ENCODE data around the gene ACAP1. TPM values are rescaled to one million over a fixed set of nuclear protein-coding genes. Genes with fewer than 3 reads are reported as not detected.

Gene ACAP1
- total RNA-seq, 1 donor from 2014 or later = 2.1 TPM

- Histone ChIP-seq H3K27me3 (ENCODE audit: control insufficient read depth in 3 of 3, insufficient read depth in 3 of 3, low read length in 3 of 3) (peaks cover 10 to 43% (median 29%) of the 10 kb centered on the region in 3 donors), H3K36me3 (ENCODE audit: control insufficient read depth in 3 of 3, insufficient read depth in 3 of 3, low read length in 3 of 3) (no peaks in the 10 kb centered on the region), H3K4me3 (ENCODE audit: low read length in 3 of 3) (no peak overlapping the region), H3K27ac (ENCODE audit: low read depth, low read length) (no peak overlapping the region), H3K9ac (ENCODE audit: low read depth in 1 of 3, low read length in 3 of 3) (no peak overlapping the region), H3K4me1 (ENCODE audit: control insufficient read depth in 3 of 3, insufficient read depth in 3 of 3, low read length in 3 of 3) (peaks cover 24 to 34% (median 27%) of the 10 kb centered on the region in 3 donors), H3K9me3 (ENCODE audit: control insufficient read depth in 3 of 3, low read length in 3 of 3) (no peaks in the 10 kb centered on the region)
These were observed 46.6 kb downstream of the ACAP1 start for GRCh38 chr17:7382901-7383300.

GRCh38 chr17:7383371-7383741 is 47.0 kb downstream of the ACAP1 start:
- peaks cover 24 to 34% (median 27%) of the 10 kb centered on the region in 3 donors for H3K4me1 ChIP-seq (ENCODE audit: control insufficient read depth in 3 of 3, insufficient read depth in 3 of 3, low read length in 3 of 3)
- H3K4me3 ChIP-seq (ENCODE audit: low read length in 3 of 3) = peak overlapping the region; percentile 43 to 60 (median 48)
- peaks cover 10 to 43% (median 29%) of the 10 kb centered on the region in 3 donors for H3K27me3 ChIP-seq (ENCODE audit: control insufficient read depth in 3 of 3, insufficient read depth in 3 of 3, low read length in 3 of 3)
- H3K36me3 ChIP-seq (ENCODE audit: control insufficient read depth in 3 of 3, insufficient read depth in 3 of 3, low read length in 3 of 3) = peaks cover 0 to under 1% (median 0%) of the 10 kb centered on the region in 3 donors
- H3K9ac ChIP-seq (ENCODE audit: low read depth in 1 of 3, low read length in 3 of 3) = peak overlapping the region in 1 of 3 donors; percentile 60
- no peak overlapping the region for H3K27ac ChIP-seq (ENCODE audit: low read depth, low read length)
- no peaks in the 10 kb centered on the region for H3K9me3 ChIP-seq (ENCODE audit: control insufficient read depth in 3 of 3, low read length in 3 of 3)

GRCh38 chr17:7383742-7384488 is 47.6 kb downstream of the ACAP1 start:
- H3K9me3 ChIP-seq (ENCODE audit: control insufficient read depth in 3 of 3, low read length in 3 of 3) = no peaks in the 10 kb centered on the region
- peaks cover 10 to 43% (median 29%) of the 10 kb centered on the region in 3 donors for H3K27me3 ChIP-seq (ENCODE audit: control insufficient read depth in 3 of 3, insufficient read depth in 3 of 3, low read length in 3 of 3)
- H3K4me1 ChIP-seq (ENCODE audit: control insufficient read depth in 3 of 3, insufficient read depth in 3 of 3, low read length in 3 of 3) = peaks cover 24 to 34% (median 27%) of the 10 kb centered on the region in 3 donors
- H3K27ac ChIP-seq (ENCODE audit: low read depth, low read length) = no peak overlapping the region
- H3K9ac ChIP-seq (ENCODE audit: low read depth in 1 of 3, low read length in 3 of 3) = peak overlapping the region in 1 of 3 donors; percentile 60
- peaks cover 4 to 6% (median 4%) of the 10 kb centered on the region in 3 donors for H3K36me3 ChIP-seq (ENCODE audit: control insufficient read depth in 3 of 3, insufficient read depth in 3 of 3, low read length in 3 of 3)
- peak overlapping the region; percentile 43 to 60 (median 48) for H3K4me3 ChIP-seq (ENCODE audit: low read length in 3 of 3)

- H3K36me3 ChIP-seq (ENCODE audit: control insufficient read depth in 3 of 3, insufficient read depth in 3 of 3, low read length in 3 of 3) = peaks cover 8 to 13% (median 9%) of the 10 kb centered on the region in 3 donors
- H3K4me1 ChIP-seq (ENCODE audit: control insufficient read depth in 3 of 3, insufficient read depth in 3 of 3, low read length in 3 of 3) = peaks cover 24 to 33% (median 27%) of the 10 kb centered on the region in 3 donors
- H3K27ac ChIP-seq (ENCODE audit: low read depth, low read length) = no peak overlapping the region
- H3K27me3 ChIP-seq (ENCODE audit: control insufficient read depth in 3 of 3, insufficient read depth in 3 of 3, low read length in 3 of 3) = peaks cover 10 to 43% (median 29%) of the 10 kb centered on the region in 3 donors
- peak overlapping the region in 2 of 3 donors; percentile 48 to 60 for H3K4me3 ChIP-seq (ENCODE audit: low read length in 3 of 3)
- peak overlapping the region in 1 of 3 donors; percentile 60 for H3K9ac ChIP-seq (ENCODE audit: low read depth in 1 of 3, low read length in 3 of 3)
- no peaks in the 10 kb centered on the region for H3K9me3 ChIP-seq (ENCODE audit: control insufficient read depth in 3 of 3, low read length in 3 of 3)
These were observed 48.3 kb downstream of the ACAP1 start for GRCh38 chr17:7384489-7385081.

GRCh38 chr17:7388856-7389255 is 52.5 kb downstream of the ACAP1 start:
- H3K27me3 ChIP-seq (ENCODE audit: control insufficient read depth in 3 of 3, insufficient read depth in 3 of 3, low read length in 3 of 3) = peaks cover 0 to 8% (median 0%) of the 10 kb centered on the region in 3 donors
- no peaks in the 10 kb centered on the region for H3K9me3 ChIP-seq (ENCODE audit: control insufficient read depth in 3 of 3, low read length in 3 of 3)
- H3K36me3 ChIP-seq (ENCODE audit: control insufficient read depth in 3 of 3, insufficient read depth in 3 of 3, low read length in 3 of 3) = peaks cover 18 to 38% (median 28%) of the 10 kb centered on the region in 3 donors
- H3K4me3 ChIP-seq (ENCODE audit: low read length in 3 of 3) = no peak overlapping the region
- peaks cover 3 to 13% (median 9%) of the 10 kb centered on the region in 3 donors for H3K4me1 ChIP-seq (ENCODE audit: control insufficient read depth in 3 of 3, insufficient read depth in 3 of 3, low read length in 3 of 3)
- H3K27ac ChIP-seq (ENCODE audit: low read depth, low read length) = no peak overlapping the region
- H3K9ac ChIP-seq (ENCODE audit: low read depth in 1 of 3, low read length in 3 of 3) = no peak overlapping the region

- H3K9ac ChIP-seq (ENCODE audit: low read depth in 1 of 3, low read length in 3 of 3) = no peak overlapping the region
- no peak overlapping the region for H3K4me3 ChIP-seq (ENCODE audit: low read length in 3 of 3)
- H3K9me3 ChIP-seq (ENCODE audit: control insufficient read depth in 3 of 3, low read length in 3 of 3) = no peaks in the 10 kb centered on the region
- H3K4me1 ChIP-seq (ENCODE audit: control insufficient read depth in 3 of 3, insufficient read depth in 3 of 3, low read length in 3 of 3) = peaks cover 8 to 15% (median 13%) of the 10 kb centered on the region in 3 donors
- H3K27me3 ChIP-seq (ENCODE audit: control insufficient read depth in 3 of 3, insufficient read depth in 3 of 3, low read length in 3 of 3) = no peaks in the 10 kb centered on the region
- H3K36me3 ChIP-seq (ENCODE audit: control insufficient read depth in 3 of 3, insufficient read depth in 3 of 3, low read length in 3 of 3) = peaks cover 18 to 38% (median 28%) of the 10 kb centered on the region in 3 donors
- no peak overlapping the region for H3K27ac ChIP-seq (ENCODE audit: low read depth, low read length)
These were observed 53.9 kb downstream of the ACAP1 start for GRCh38 chr17:7389924-7390910.

- no peak overlapping the region for H3K9ac ChIP-seq (ENCODE audit: low read depth in 1 of 3, low read length in 3 of 3)
- H3K27me3 ChIP-seq (ENCODE audit: control insufficient read depth in 3 of 3, insufficient read depth in 3 of 3, low read length in 3 of 3) = no peaks in the 10 kb centered on the region
- H3K4me1 ChIP-seq (ENCODE audit: control insufficient read depth in 3 of 3, insufficient read depth in 3 of 3, low read length in 3 of 3) = peaks cover 8 to 15% (median 13%) of the 10 kb centered on the region in 3 donors
- H3K9me3 ChIP-seq (ENCODE audit: control insufficient read depth in 3 of 3, low read length in 3 of 3) = no peaks in the 10 kb centered on the region
- H3K36me3 ChIP-seq (ENCODE audit: control insufficient read depth in 3 of 3, insufficient read depth in 3 of 3, low read length in 3 of 3) = peaks cover 18 to 38% (median 28%) of the 10 kb centered on the region in 3 donors
- H3K27ac ChIP-seq (ENCODE audit: low read depth, low read length) = no peak overlapping the region
- no peak overlapping the region for H3K4me3 ChIP-seq (ENCODE audit: low read length in 3 of 3)
These were observed 55.0 kb downstream of the ACAP1 start for GRCh38 chr17:7391307-7391706.

- Histone ChIP-seq H3K27ac (ENCODE audit: low read depth, low read length) (no peak overlapping the region), H3K27me3 (ENCODE audit: control insufficient read depth in 3 of 3, insufficient read depth in 3 of 3, low read length in 3 of 3) (no peaks in the 10 kb centered on the region), H3K4me3 (ENCODE audit: low read length in 3 of 3) (peak overlapping the region in 2 of 3 donors; percentile 70 to 84), H3K9me3 (ENCODE audit: control insufficient read depth in 3 of 3, low read length in 3 of 3) (no peaks in the 10 kb centered on the region), H3K36me3 (ENCODE audit: control insufficient read depth in 3 of 3, insufficient read depth in 3 of 3, low read length in 3 of 3) (peaks cover 18 to 38% (median 28%) of the 10 kb centered on the region in 3 donors), H3K4me1 (ENCODE audit: control insufficient read depth in 3 of 3, insufficient read depth in 3 of 3, low read length in 3 of 3) (peaks cover 8 to 15% (median 13%) of the 10 kb centered on the region in 3 donors), H3K9ac (ENCODE audit: low read depth in 1 of 3, low read length in 3 of 3) (no peak overlapping the region)
These were observed 56.6 kb downstream of the ACAP1 start for GRCh38 chr17:7392696-7393612.

All from skeletal muscle tissue (tissue), 4 donors.